Adipocyte (in vitro differentiated cells): ENCODE measurements around the gene GPATCH8.
"Not testable (repeated sequence)": the region's sequence is repeated elsewhere in the genome, so short reads cannot be mapped to it uniquely, and the experiment has no call there.

Experiments
- DNase-seq: peaks from one replicate; pipeline ENCODE4 v3.0.0-alpha.2; 2015; ENCODE audit warnings: low read depth
- H3K27me3 ChIP-seq: replicated peaks from 2 replicates; pipeline ENCODE4 v1.7.0; 2013; ENCODE audit warnings: mild to moderate bottlenecking, low read length, moderate library complexity; ENCODE audit not compliant: control insufficient read depth, insufficient read depth
- H3K36me3 ChIP-seq: 2 replicates; pipeline ENCODE4 v1.7.0; 2013; ENCODE audit warnings: low read length, mild to moderate bottlenecking, moderate library complexity; ENCODE audit not compliant: control insufficient read depth, insufficient read depth, severe bottlenecking
- H3K4me1 ChIP-seq: 2 replicates; pipeline ENCODE4 v1.7.0; 2013; ENCODE audit warnings: mild to moderate bottlenecking, low read length, moderate library complexity; ENCODE audit not compliant: control insufficient read depth, insufficient read depth
- H3K4me3 ChIP-seq: 2 replicates; pipeline ENCODE4 v1.7.0; 2013; ENCODE audit warnings: mild to moderate bottlenecking, low read length, moderate library complexity
- H3K9ac ChIP-seq: 2 replicates; pipeline ENCODE4 v1.7.0; 2013; ENCODE audit warnings: mild to moderate bottlenecking, low read length, moderate library complexity
- H3K9me3 ChIP-seq: 2 replicates; pipeline ENCODE4 v1.7.0; 2013; ENCODE audit warnings: mild to moderate bottlenecking, low read length, moderate library complexity; ENCODE audit not compliant: control insufficient read depth

The GPATCH8 gene

DNA sequence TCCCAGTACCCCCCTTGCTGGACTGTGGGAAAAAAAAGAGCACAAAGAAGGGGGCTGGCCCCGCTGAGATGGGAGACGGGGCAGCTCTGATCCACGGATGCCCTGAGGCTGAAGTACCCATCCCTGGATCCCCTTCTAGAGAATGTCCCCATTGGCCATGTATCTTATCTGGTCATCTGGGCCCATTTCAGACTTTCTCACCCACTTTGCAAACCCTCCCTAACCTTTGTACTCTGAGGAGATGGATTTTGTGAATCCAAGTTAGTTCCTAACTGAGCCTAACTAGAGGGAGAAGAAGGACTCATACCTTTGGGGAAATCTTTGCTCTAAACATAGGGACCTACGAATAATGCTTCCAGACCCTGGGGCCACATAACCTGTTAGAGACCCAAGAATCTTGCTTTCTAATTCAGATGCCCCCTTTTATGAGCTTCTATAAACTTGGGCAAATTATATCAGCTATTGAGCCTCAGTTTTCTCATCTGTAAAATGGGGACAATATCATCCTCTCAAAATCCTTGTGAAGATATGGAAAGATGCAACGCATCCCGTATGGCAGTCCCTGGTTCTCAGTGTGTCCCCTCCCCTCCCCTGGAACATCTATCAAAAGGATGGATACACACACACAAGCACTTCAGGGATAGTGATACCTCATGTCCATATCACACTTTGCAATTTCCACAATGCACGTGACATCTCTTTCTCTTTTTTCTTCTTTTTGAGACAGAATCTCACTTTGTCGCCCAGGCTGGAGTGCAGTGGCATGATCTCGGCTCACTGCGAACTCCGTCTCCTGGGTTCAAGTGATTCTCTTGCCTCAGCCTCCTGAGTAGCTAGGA is 37.3 kb upstream of the GPATCH8 start:
- H3K9ac ChIP-seq = no peak overlapping the region
- H3K4me1 ChIP-seq = peaks cover 43% of the 10 kb centered on the region

DNA sequence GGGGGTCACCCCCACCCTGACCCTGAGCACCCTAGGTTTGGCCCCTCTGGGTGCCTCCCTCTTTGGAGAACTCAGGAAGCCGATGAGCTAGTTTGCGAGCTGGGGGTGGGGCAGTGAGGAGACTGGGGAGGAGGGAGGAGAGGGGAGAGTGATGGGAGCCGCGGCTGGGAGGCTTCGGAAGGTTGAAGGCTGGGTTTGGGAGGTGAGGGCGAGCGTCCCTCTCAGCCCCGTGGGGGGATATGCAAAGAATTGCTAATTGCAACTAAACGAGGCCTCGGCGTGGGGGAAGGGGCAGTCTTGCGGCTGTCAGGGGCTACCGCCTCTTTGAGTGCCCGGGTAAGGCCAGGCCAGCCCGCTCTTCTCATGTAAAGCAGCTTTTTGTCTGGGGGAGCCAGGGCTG is 36.5 kb upstream of the GPATCH8 start:
- DNase-seq = no peak
- no peaks in the 10 kb centered on the region for H3K27me3 ChIP-seq
- H3K36me3 ChIP-seq = no peaks in the 10 kb centered on the region
- no peaks in the 10 kb centered on the region for H3K9me3 ChIP-seq
- no peak overlapping the region for H3K9ac ChIP-seq
- peaks cover 41% of the 10 kb centered on the region for H3K4me1 ChIP-seq
- no peak overlapping the region for H3K4me3 ChIP-seq

More for the DNA sequence above, 37.3 kb upstream of the GPATCH8 start:
- no peaks in the 10 kb centered on the region for H3K36me3 ChIP-seq
- H3K9me3 ChIP-seq = no peaks in the 10 kb centered on the region
- no peak for DNase-seq
- H3K4me3 ChIP-seq = no peak overlapping the region
- no peaks in the 10 kb centered on the region for H3K27me3 ChIP-seq

- peaks cover 34% of the 10 kb centered on the region for H3K4me1 ChIP-seq
Observed at GRCh38 chr17:44537922-44538321, 34.7 kb upstream of the GPATCH8 start.

GRCh38 chr17:44536090-44536953 is 33.1 kb upstream of the GPATCH8 start:
- H3K27me3 ChIP-seq = no peaks in the 10 kb centered on the region
- no peak overlapping the region for H3K4me3 ChIP-seq
- H3K4me1 ChIP-seq = peaks cover 25% of the 10 kb centered on the region
- no peaks in the 10 kb centered on the region for H3K36me3 ChIP-seq
- H3K9ac ChIP-seq = peak overlapping the region; percentile 67
- peak; percentile 44 for DNase-seq
- no peaks in the 10 kb centered on the region for H3K9me3 ChIP-seq

More at GRCh38 chr17:44537922-44538321, 34.7 kb upstream of the GPATCH8 start:
- H3K27me3 ChIP-seq, H3K4me3 ChIP-seq, H3K9me3 ChIP-seq, DNase-seq, H3K9ac ChIP-seq, H3K36me3 ChIP-seq: not testable (repeated sequence)

- no peaks in the 10 kb centered on the region for H3K36me3 ChIP-seq
- peak overlapping the region; percentile 84 for H3K9ac ChIP-seq
- peaks cover 25% of the 10 kb centered on the region for H3K4me1 ChIP-seq
- H3K4me3 ChIP-seq = peak overlapping the region; percentile 25
- no peaks in the 10 kb centered on the region for H3K9me3 ChIP-seq
- peak; percentile 98 for DNase-seq
- H3K27me3 ChIP-seq = no peaks in the 10 kb centered on the region
Observed at GRCh38 chr17:44533533-44534246, 30.5 kb upstream of the GPATCH8 start.

DNA sequence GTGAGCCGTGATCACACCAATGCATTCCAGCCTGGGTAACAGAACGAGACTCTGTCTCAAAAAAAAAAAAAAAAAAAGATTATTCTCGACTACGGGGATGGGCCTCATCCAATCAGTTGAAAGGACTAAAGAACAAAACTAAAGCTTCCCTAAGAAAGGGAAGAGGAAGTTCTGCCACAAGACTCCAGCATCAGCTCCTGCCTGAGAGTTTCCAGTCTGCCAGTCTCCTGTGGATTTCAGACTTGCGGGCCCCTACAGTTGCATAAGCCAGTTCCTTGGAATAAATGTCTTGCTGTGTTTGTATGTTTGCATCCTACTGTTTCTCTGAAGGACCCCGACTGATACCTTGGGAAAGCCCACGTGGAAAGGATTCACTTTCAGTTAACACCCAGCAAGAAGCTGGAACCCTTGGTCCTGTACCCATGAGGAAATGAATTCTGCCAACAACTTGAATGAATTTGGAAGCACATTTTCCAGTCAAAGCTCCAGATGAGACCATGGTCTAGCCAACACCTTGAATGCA is 27.8 kb upstream of the GPATCH8 start:
- Histone ChIP-seq H3K9me3 (peaks cover 5% of the 10 kb centered on the region), H3K36me3 (no peaks in the 10 kb centered on the region), H3K9ac (no peak overlapping the region), H3K27me3 (no peaks in the 10 kb centered on the region), H3K4me1 (peaks cover 16% of the 10 kb centered on the region), H3K4me3 (no peak overlapping the region)
- DNase-seq = no peak

DNA sequence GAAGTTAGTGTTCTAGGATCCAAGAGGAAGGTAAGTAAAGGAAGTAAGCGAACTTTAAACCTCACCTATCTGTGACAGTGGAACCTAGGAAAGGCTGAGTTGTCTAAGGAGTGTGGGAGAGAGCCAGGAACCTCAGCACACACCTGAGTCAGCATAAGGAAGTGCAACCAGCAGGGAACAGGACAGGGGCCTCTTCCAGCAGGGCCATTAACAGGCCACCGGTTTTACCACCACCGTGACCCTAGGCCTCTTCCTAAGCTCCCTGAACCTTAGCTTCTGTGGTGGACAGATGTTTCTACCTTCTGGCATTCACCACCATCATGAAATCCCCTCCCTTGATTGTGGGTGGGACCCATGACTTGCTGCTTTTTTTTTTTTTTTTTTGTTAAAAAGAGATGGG is 26.7 kb upstream of the GPATCH8 start:
- H3K27me3 ChIP-seq = no peaks in the 10 kb centered on the region
- H3K36me3 ChIP-seq = no peaks in the 10 kb centered on the region
- peaks cover 5% of the 10 kb centered on the region for H3K9me3 ChIP-seq
- H3K9ac ChIP-seq = no peak overlapping the region
- H3K4me3 ChIP-seq = no peak overlapping the region
- DNase-seq = no peak
- peaks cover 10% of the 10 kb centered on the region for H3K4me1 ChIP-seq

DNA sequence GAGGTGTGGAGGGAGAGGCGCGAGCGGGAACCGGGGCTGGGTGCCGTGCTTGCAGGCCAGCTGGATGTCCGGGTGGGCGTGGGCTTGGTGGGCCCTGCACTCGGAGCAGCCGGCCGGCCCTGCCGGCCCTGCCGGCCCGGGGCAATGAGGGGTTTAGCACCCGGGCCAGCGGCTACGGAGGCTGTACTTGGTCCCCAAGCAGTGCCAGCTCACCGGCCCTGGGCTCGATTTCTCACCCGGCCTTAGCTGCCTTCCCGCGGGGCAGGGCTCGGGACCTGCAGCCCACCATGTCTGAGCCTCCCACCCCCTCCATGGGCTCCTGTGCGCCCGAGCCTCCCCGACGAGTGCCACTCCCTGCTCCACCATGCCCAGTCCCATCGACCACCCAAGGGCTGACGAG is 24.7 kb upstream of the GPATCH8 start:
- Histone ChIP-seq H3K36me3 (no peaks in the 10 kb centered on the region), H3K9me3 (peaks cover 5% of the 10 kb centered on the region), H3K4me1 (no peaks in the 10 kb centered on the region), H3K9ac (no peak overlapping the region), H3K27me3 (no peaks in the 10 kb centered on the region), H3K4me3 (no peak overlapping the region)
- DNase-seq = no peak

GRCh38 chr17:44527102-44527501 is 23.9 kb upstream of the GPATCH8 start:
- Histone ChIP-seq H3K9me3 (peaks cover 5% of the 10 kb centered on the region), H3K9ac (no peak overlapping the region), H3K27me3 (no peaks in the 10 kb centered on the region), H3K36me3 (no peaks in the 10 kb centered on the region), H3K4me1 (no peaks in the 10 kb centered on the region), H3K4me3 (no peak overlapping the region)
- DNase-seq = no peak

DNA sequence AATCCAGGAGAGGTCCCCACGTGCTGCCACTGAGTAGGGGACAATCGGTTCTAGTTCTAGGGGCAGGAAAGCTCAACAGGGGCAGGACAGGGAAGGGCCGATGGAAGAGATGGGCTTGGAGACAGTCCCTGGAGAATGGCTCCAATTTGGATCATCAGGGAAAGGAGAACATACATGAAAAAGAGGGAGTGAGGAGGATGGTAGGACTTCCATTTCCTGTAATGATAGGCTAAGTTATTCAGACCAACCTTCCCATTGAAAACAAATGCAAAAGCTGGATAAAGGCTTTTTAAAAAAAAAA is 20.4 kb upstream of the GPATCH8 start:
- no peaks in the 10 kb centered on the region for H3K4me1 ChIP-seq
- peaks cover 5% of the 10 kb centered on the region for H3K9me3 ChIP-seq
- H3K4me3 ChIP-seq = no peak overlapping the region
- no peak for DNase-seq
- H3K36me3 ChIP-seq = no peaks in the 10 kb centered on the region
- H3K9ac ChIP-seq = peak overlapping the region; percentile 61
- H3K27me3 ChIP-seq = no peaks in the 10 kb centered on the region
